H9 (cell line): ENCODE data around the gene TTC23L. TPM values are rescaled to one million over a fixed set of nuclear protein-coding genes. Genes with fewer than 3 reads are reported as not detected.

Experiments
- DNase-seq: peaks from one replicate; pipeline ENCODE4 v3.0.0-alpha.2; 2017
- H2AFZ ChIP-seq: one replicate; pipeline ENCODE4 v1.6.1; 2013; ENCODE audit warnings: mild to moderate bottlenecking, low read length, control low read depth, moderate library complexity
- H2AK5ac ChIP-seq: 2 replicates; pipeline ENCODE4 v1.6.1; 2013; ENCODE audit warnings: low read length, control low read depth, mixed read lengths; ENCODE audit not compliant: insufficient read length
- H2BK120ac ChIP-seq: one replicate; pipeline ENCODE4 v1.6.1; 2013; ENCODE audit warnings: low read depth, mild to moderate bottlenecking, low read length, control low read depth, inconsistent platforms; ENCODE audit not compliant: poor library complexity, severe bottlenecking
- H2BK12ac ChIP-seq: 2 replicates; pipeline ENCODE4 v1.6.1; 2013; ENCODE audit warnings: low read length, control low read depth, mixed read lengths, low read depth; ENCODE audit not compliant: insufficient read length
- H2BK15ac ChIP-seq: 2 replicates; pipeline ENCODE4 v1.6.1; 2013; ENCODE audit warnings: low read depth, low read length, control low read depth
- H2BK20ac ChIP-seq: one replicate; pipeline ENCODE4 v1.6.1; 2013; ENCODE audit warnings: low read depth, mild to moderate bottlenecking, low read length, control low read depth, inconsistent platforms; ENCODE audit not compliant: poor library complexity, severe bottlenecking
- H2BK5ac ChIP-seq: 2 replicates; pipeline ENCODE4 v1.6.1; 2013; ENCODE audit warnings: low read length, control low read depth, mixed read lengths; ENCODE audit not compliant: insufficient read length
- H3K14ac ChIP-seq: 2 replicates; pipeline ENCODE4 v1.6.1; 2013; ENCODE audit warnings: low read length, control low read depth; ENCODE audit not compliant: insufficient read depth
- H3K18ac ChIP-seq: 2 replicates; pipeline ENCODE4 v1.6.1; 2013; ENCODE audit warnings: low read depth, mild to moderate bottlenecking, mixed read lengths, low read length, control low read depth; ENCODE audit not compliant: insufficient read length
- H3K23ac ChIP-seq: 2 replicates; pipeline ENCODE4 v1.6.1; 2013; ENCODE audit warnings: low read length, control low read depth, mixed read lengths, low read depth; ENCODE audit not compliant: insufficient read length
- H3K23me2 ChIP-seq: 2 replicates; pipeline ENCODE4 v1.6.1; 2013; ENCODE audit warnings: low read depth, mild to moderate bottlenecking, mixed read lengths, low read length, control low read depth; ENCODE audit not compliant: insufficient read length, poor library complexity, severe bottlenecking
- H3K27ac ChIP-seq: 2 replicates; pipeline ENCODE4 v1.5.1; 2013; ENCODE audit warnings: low read length, control low read depth, mixed read lengths, low read depth; ENCODE audit not compliant: insufficient read length
- H3K27me3 ChIP-seq: 2 replicates; pipeline ENCODE4 v1.6.1; 2013; ENCODE audit warnings: low read length, control low read depth, inconsistent platforms; ENCODE audit not compliant: insufficient read depth
- H3K4ac ChIP-seq: 2 replicates; pipeline ENCODE4 v1.6.1; 2013; ENCODE audit warnings: low read depth, mild to moderate bottlenecking, control low read depth, inconsistent platforms, low read length, moderate library complexity
- H3K4me1 ChIP-seq: 2 replicates; pipeline ENCODE4 v1.6.1; 2013; ENCODE audit warnings: low read length, control low read depth, inconsistent platforms; ENCODE audit not compliant: insufficient read depth
- H3K4me2 ChIP-seq: 2 replicates; pipeline ENCODE4 v1.6.1; 2013; ENCODE audit warnings: low read length, control low read depth, mixed read lengths; ENCODE audit not compliant: insufficient read length, insufficient read depth
- H3K56ac ChIP-seq: 2 replicates; pipeline ENCODE4 v1.6.1; 2013; ENCODE audit warnings: low read depth, mild to moderate bottlenecking, mixed read lengths, low read length, control low read depth; ENCODE audit not compliant: insufficient read length
- H3K79me1 ChIP-seq: 2 replicates; pipeline ENCODE4 v1.6.1; 2013; ENCODE audit warnings: low read depth, mild to moderate bottlenecking, moderate library complexity, low read length, control low read depth, inconsistent platforms; ENCODE audit not compliant: insufficient read depth, poor library complexity, severe bottlenecking
- H3K79me2 ChIP-seq: 2 replicates; pipeline ENCODE4 v1.6.1; 2013; ENCODE audit warnings: low read length, control low read depth, inconsistent platforms; ENCODE audit not compliant: insufficient read depth
- H3K9ac ChIP-seq: 2 replicates; pipeline ENCODE4 v1.6.1; 2013; ENCODE audit warnings: low read length, control low read depth, mixed read lengths; ENCODE audit not compliant: insufficient read length; ENCODE audit errors: extremely low read depth
- H3K9me3 ChIP-seq: one replicate; pipeline ENCODE4 v1.6.1; 2013; ENCODE audit warnings: low read depth, low read length, inconsistent platforms; ENCODE audit not compliant: control insufficient read depth
- H3T11ph ChIP-seq: one replicate; pipeline ENCODE4 v1.6.1; 2013; ENCODE audit warnings: mild to moderate bottlenecking, low read length, control low read depth, inconsistent platforms
- H4K20me1 ChIP-seq: one replicate; pipeline ENCODE4 v1.6.1; 2013; ENCODE audit not compliant: control insufficient read depth, insufficient read length, insufficient read depth
- H4K5ac ChIP-seq: 2 replicates; pipeline ENCODE4 v1.6.1; 2013; ENCODE audit warnings: low read depth, mild to moderate bottlenecking, mixed read lengths, low read length, control low read depth; ENCODE audit not compliant: insufficient read length
- H4K8ac ChIP-seq: replicated peaks from 2 replicates; pipeline ENCODE4 v1.6.1; 2013; ENCODE audit warnings: low read length, control low read depth, mixed read lengths, low read depth; ENCODE audit not compliant: insufficient read length
- H4K91ac ChIP-seq: 2 replicates; pipeline ENCODE4 v1.6.1; 2013; ENCODE audit warnings: low read depth, mild to moderate bottlenecking, moderate library complexity, mixed read lengths, low read length, control low read depth; ENCODE audit not compliant: insufficient read length
- H3K27ac Mint-ChIP-seq, 3 experiments: 2 replicates in 2 of 3; 3 replicates in 1 of 3; pipeline ENCODE4 v1.8.0; 2020 to 2021; ENCODE audit warnings: mixed read lengths in 3 of 3, mild to moderate bottlenecking in 1 of 3, moderate library complexity in 1 of 3
- H3K27me3 Mint-ChIP-seq: 2 replicates; pipeline ENCODE4 v1.8.0; 2021; ENCODE audit warnings: low read depth, mild to moderate bottlenecking, moderate library complexity, mixed read lengths
- H3K36me3 Mint-ChIP-seq, 3 experiments: 2 replicates in 2 of 3; 3 replicates in 1 of 3; pipeline ENCODE4 v1.8.0; 2020 to 2021; ENCODE audit warnings: low read depth in 3 of 3, mixed read lengths in 3 of 3; ENCODE audit not compliant: insufficient read depth in 1 of 3
- H3K4me1 Mint-ChIP-seq, 2 experiments: 2 replicates each; pipeline ENCODE4 v1.8.0; 2020; ENCODE audit warnings: mixed read lengths in 2 of 2
- H3K4me3 Mint-ChIP-seq, 2 experiments: 2 replicates in 1 of 2; 3 replicates in 1 of 2; pipeline ENCODE4 v1.8.0; 2020 to 2021; ENCODE audit warnings: mild to moderate bottlenecking in 2 of 2, mixed read lengths in 2 of 2, moderate library complexity in 1 of 2
- H3K9me3 Mint-ChIP-seq, 2 experiments: 2 replicates in 1 of 2; 3 replicates in 1 of 2; pipeline ENCODE4 v1.8.0; 2020; ENCODE audit warnings: mild to moderate bottlenecking in 2 of 2, mixed read lengths in 2 of 2, moderate library complexity in 1 of 2
- whole genome bisulfite sequencing: extraction: QIAGEN DNeasy Blood & Tissue Kit; methylation state at CpG from one replicate; pipeline ENCODE4 v1.1.7; 2013; ENCODE audit warnings: missing lambda C conversion rate, low lambda C conversion rate, mixed read lengths; ENCODE audit not compliant: insufficient read length; ENCODE audit errors: extremely low coverage; 5-methylcytosine and 5-hydroxymethylcytosine counted together
- total RNA-seq: library from RNA; stranded (reverse); gene quantifications from 2 replicates; pipeline ENCODE4 v1.2.1, GENCODE V29; 2021
- TF ChIP-seq, protein P1 (sequence below): fragments of 200-600 bp; sonication (generic); conservative IDR thresholded peaks from 3 replicates; pipeline ENCODE4 v1.8.0; 2021; ENCODE audit warnings: antibody characterized with exemption, mild to moderate bottlenecking

TTC23L gene
- total RNA-seq, 1 experiment from 2014 or later, result 0.96 TPM

- H2AK5ac ChIP-seq, result no peak overlapping the region
- Mint-ChIP-seq H3K27me3 (no peaks in the 10 kb centered on the region), H3K9me3 (no peaks in the 10 kb centered on the region), H3K27ac (no peak overlapping the region), H3K36me3 (peaks cover 30 to 53% (median 51%) of the 10 kb centered on the region in 3 experiments), H3K4me1 (no peaks in the 10 kb centered on the region), H3K4me3 (no peak overlapping the region)
- no peak overlapping the region for H3K4ac ChIP-seq
- no peaks in the 10 kb centered on the region for H3K23me2 ChIP-seq
- no peak overlapping the region for H3K23ac ChIP-seq
- H4K20me1 ChIP-seq, result no peaks in the 10 kb centered on the region
- no peak overlapping the region for H3K14ac ChIP-seq
- no peak overlapping the region for H2BK120ac ChIP-seq
- H4K5ac ChIP-seq, result no peak overlapping the region
- no peak overlapping the region for H2BK5ac ChIP-seq
- H4K91ac ChIP-seq, result no peak overlapping the region
- no peaks in the 10 kb centered on the region for H3K27me3 ChIP-seq
- H4K8ac ChIP-seq, result no peak overlapping the region
- no peaks in the 10 kb centered on the region for H3K79me2 ChIP-seq
- no peaks in the 10 kb centered on the region for H3K9me3 ChIP-seq
- no peak overlapping the region for H2BK20ac ChIP-seq
- H3K4me2 ChIP-seq, result no peak overlapping the region
- H3T11ph ChIP-seq, result no peak overlapping the region
- no peak overlapping the region for H3K18ac ChIP-seq
- H2AFZ ChIP-seq, result no peak overlapping the region
- TF ChIP-seq, protein P1, sequence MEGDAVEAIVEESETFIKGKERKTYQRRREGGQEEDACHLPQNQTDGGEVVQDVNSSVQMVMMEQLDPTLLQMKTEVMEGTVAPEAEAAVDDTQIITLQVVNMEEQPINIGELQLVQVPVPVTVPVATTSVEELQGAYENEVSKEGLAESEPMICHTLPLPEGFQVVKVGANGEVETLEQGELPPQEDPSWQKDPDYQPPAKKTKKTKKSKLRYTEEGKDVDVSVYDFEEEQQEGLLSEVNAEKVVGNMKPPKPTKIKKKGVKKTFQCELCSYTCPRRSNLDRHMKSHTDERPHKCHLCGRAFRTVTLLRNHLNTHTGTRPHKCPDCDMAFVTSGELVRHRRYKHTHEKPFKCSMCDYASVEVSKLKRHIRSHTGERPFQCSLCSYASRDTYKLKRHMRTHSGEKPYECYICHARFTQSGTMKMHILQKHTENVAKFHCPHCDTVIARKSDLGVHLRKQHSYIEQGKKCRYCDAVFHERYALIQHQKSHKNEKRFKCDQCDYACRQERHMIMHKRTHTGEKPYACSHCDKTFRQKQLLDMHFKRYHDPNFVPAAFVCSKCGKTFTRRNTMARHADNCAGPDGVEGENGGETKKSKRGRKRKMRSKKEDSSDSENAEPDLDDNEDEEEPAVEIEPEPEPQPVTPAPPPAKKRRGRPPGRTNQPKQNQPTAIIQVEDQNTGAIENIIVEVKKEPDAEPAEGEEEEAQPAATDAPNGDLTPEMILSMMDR, result no peak
- no peak overlapping the region for H2BK12ac ChIP-seq
- no peak overlapping the region for H3K27ac ChIP-seq
- H3K9ac ChIP-seq, result no peak overlapping the region
- no peaks in the 10 kb centered on the region for H3K4me1 ChIP-seq
- H2BK15ac ChIP-seq, result no peak overlapping the region
- WGBS, result no CpG with 5 or more reads among the region's 3 CpGs
- H3K56ac ChIP-seq, result no peak overlapping the region
- no peaks in the 10 kb centered on the region for H3K79me1 ChIP-seq
- no peak for DNase-seq
Observed at GRCh38 chr5:34818717-34819116, 20.2 kb upstream of the TTC23L start.
